GM10266 (cell line): ENCODE data around the gene COL6A2.

Source experiments
- DNase-seq: peaks from one replicate; pipeline ENCODE4 v3.0.0; 2012; ENCODE audit errors: extremely low spot score
- TF ChIP-seq, protein P1 (sequence below): IDR thresholded peaks from 2 replicates; pipeline ENCODE4 v1.5.1; 2012; ENCODE audit warnings: mild to moderate bottlenecking, low read depth; ENCODE audit not compliant: control insufficient read depth, insufficient read depth; ENCODE audit errors: missing control alignments

The COL6A2 gene

DNA sequence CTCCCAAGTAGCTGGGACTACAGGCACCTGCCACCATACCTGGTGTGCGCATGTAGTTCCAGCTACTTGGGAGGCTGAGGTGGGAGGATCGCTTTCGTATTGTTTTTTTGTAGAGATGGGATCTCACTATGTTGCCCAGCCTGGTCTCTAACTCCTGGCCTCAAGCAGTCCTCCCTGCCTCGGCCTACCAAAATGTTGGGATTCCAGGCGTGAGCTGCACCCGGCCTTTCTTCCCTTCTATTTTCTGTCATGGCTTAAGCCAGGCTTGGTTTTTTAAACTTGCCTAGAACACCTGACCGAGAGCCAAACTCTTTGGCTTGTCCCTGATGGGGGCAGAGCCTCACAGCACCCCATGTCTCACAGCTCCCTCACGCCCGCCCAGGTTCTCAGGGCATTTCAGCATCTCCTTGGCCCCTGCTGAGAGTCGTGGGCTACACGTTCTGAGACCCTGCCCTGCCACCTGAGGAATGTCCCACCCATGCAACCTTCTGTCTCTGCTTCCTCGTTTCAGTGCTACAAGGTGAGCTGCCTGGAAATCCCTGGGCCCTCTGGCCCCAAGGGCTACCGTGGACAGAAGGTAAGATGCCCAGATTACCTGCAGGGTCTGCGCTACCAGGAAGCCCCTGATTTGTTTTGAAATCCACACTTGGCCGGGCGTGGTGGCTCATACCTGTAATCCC lies 15.7 kb downstream of the COL6A2 start:
- no peak for DNase-seq
- TF ChIP-seq, protein P1, sequence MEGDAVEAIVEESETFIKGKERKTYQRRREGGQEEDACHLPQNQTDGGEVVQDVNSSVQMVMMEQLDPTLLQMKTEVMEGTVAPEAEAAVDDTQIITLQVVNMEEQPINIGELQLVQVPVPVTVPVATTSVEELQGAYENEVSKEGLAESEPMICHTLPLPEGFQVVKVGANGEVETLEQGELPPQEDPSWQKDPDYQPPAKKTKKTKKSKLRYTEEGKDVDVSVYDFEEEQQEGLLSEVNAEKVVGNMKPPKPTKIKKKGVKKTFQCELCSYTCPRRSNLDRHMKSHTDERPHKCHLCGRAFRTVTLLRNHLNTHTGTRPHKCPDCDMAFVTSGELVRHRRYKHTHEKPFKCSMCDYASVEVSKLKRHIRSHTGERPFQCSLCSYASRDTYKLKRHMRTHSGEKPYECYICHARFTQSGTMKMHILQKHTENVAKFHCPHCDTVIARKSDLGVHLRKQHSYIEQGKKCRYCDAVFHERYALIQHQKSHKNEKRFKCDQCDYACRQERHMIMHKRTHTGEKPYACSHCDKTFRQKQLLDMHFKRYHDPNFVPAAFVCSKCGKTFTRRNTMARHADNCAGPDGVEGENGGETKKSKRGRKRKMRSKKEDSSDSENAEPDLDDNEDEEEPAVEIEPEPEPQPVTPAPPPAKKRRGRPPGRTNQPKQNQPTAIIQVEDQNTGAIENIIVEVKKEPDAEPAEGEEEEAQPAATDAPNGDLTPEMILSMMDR: no peak

DNA sequence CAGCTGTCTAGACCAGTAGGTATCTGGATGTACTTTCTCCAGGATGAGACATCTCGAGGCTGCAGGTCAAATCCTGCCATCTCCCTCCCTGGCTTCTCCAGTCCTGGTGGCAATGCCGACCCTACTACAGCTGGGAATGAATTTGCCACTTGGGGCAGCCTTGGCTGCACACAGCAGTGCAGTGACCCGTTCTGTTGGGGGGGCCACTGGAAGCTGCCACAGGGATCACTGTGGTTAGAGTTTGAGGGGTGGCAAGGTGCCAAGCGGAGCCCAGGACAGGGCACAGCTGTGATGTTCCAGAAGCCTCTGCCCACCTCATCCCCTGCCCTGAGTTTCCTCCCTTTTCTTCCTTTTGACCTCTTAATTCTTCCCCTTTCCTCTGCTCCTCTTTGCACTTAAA lies 17.1 kb downstream of the COL6A2 start:
- DNase-seq: no peak
- TF ChIP-seq, protein P1: no peak

DNA sequence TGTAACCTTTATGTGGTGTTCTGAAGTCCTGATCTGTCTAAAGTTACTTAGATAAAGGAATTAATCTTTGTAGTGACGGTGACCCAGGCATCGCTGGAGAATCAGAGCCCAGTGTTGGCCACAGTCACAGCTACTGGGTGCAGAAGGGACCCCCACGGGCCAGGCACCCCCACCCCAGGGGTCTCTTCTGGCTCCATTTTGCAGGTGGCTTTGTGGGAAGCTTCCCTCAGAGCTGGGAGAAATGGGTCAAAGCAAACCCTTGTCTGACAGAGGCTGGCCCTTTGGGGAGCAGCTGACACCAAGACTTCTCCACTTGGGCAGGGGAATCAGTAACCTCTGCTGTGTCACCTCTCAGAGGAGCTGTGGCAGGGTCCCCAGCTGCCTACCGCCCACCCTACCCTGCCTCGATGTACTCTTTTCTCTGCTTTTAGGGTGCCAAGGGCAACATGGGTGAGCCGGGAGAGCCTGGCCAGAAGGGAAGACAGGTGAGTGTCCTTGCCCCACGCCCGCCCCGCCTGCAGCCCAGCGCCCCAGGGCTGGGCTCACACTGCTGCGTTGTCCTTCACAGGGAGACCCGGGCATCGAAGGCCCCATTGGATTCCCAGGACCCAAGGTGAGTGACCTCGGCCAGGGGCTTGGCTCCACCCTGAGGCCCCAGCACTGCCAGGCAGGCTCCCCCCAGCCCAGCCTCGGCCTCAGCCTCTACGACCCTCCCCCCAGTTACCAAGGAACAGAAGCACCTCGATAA lies 17.7 kb downstream of the COL6A2 start:
- TF ChIP-seq, protein P1: no peak
- no peak for DNase-seq

DNA sequence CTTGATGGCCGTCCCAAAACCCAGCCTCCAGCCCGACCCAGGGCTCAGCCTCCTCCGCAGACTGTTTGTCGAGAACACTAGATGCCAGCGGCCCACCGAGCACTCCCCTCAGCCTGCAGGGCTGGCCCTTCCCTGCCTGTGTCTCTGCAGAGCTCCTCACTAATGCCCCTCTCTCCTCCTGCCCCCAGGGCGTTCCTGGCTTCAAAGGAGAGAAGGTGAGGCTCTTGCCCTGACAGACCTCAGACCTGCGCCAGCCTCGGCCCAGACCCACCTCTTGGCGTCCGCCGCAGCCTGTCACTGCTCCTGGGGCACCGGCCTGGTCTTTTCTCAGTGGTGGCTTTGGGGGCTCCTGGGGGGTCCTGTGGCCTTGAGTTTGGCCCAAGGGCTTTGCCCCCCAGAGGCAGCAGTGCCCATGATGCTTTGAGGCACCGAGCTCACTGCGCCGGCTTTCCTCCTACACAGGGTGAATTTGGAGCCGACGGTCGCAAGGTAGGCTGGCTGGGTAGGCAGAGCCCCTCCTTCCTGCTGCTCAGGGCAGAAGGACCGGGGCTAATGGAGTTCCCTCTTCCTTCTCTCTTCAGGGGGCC lies 18.4 kb downstream of the COL6A2 start:
- no peak for DNase-seq
- TF ChIP-seq, protein P1: no peak

- TF ChIP-seq, protein P1: no peak
- no peak for DNase-seq
These were observed 19.1 kb downstream of the COL6A2 start for GRCh38 chr21:46116776-46117585.

- TF ChIP-seq, protein P1: no peak
- no peak for DNase-seq
These were observed 19.8 kb downstream of the COL6A2 start for GRCh38 chr21:46117586-46118315.
